ENCODE data around the gene CT45A6. TPM values are rescaled to one million over a fixed set of nuclear protein-coding genes. Genes with fewer than 3 reads are reported as not detected.
"Not testable (repeated sequence)": the region's sequence is repeated elsewhere in the genome, so short reads cannot be mapped to it uniquely, and the experiment has no call there.

The CT45A6 gene
- total and polyA plus RNA-seq, 2 donors (not counting 1 experiment from before 2014, with no cell fraction given), result not detected

DNA sequence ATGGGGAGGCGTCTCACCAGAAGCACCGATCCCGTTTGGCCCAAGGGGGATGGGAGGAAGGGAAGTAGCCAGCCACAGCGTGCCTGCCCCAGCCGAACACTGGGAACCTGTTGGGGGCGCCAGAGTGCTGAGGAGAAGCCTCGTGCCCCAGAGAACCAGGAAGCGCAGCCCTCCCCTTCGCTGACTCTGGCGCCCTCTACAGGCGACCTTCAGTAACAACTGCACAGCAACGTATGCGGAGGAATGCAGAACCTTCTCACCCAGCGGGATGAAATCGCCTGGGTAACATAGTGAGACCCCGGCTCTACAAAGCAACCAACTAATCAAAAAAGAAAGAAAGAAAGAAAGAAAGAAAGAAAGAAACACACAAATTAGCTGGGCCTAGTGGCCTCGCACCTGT is 34.5 kb downstream of the CT45A6 start, which contains the start of gene CT45A3:
TSS of gene CT45A3 (minus strand) at position 101 of the 400 bp plus-strand sequence. CDS start 3,747 bp downstream, outside the sequence.
- H3K9me3 ChIP-seq (ENCODE audit: control extremely low read depth in 1 of 3, control insufficient read depth in 2 of 3, insufficient read depth in 1 of 3, low read length in 2 of 3); H3K79me2 ChIP-seq (ENCODE audit: control insufficient read depth, insufficient read depth, low read length); intact Hi-C loops (cut with micrococcal nuclease); H3K27ac ChIP-seq (ENCODE audit: low read length in 2 of 2); H4K20me1 ChIP-seq (ENCODE audit: control insufficient read depth, insufficient read depth, low read length, poor library complexity, severe bottlenecking); H2AFZ ChIP-seq (ENCODE audit: insufficient read depth, low read depth, low read length, poor library complexity, severe bottlenecking); POLR2A ChIA-PET; H3K4me1 ChIP-seq (ENCODE audit: control insufficient read depth in 2 of 2, insufficient read depth in 2 of 2, low read length in 2 of 2); H3K27ac Mint-ChIP-seq; H3K9ac ChIP-seq (ENCODE audit: low read length); H3K4me3 ChIP-seq (ENCODE audit: control extremely low read depth in 1 of 5, extremely low read depth in 1 of 5, insufficient read depth in 1 of 5, low read depth in 2 of 5, low read length in 4 of 5); ATAC-seq (ENCODE audit: low read depth); DNase-seq; H3K4me2 ChIP-seq (replicated peaks; ENCODE audit: low read depth, low read length, poor library complexity, severe bottlenecking); CTCF ChIA-PET; H3K36me3 ChIP-seq (replicated peaks in 1 of 2; ENCODE audit: control extremely low read depth in 1 of 2, control insufficient read depth in 1 of 2, extremely low read depth in 1 of 2, insufficient read depth in 2 of 2, low read length in 1 of 2); H3K27me3 ChIP-seq (replicated peaks in 1 of 4; ENCODE audit: control extremely low read depth in 1 of 4, control insufficient read depth in 3 of 4, insufficient read depth in 4 of 4, low read length in 3 of 4); H3K4me3 Mint-ChIP-seq; H3K27me3 Mint-ChIP-seq; H3K9me3 Mint-ChIP-seq (ENCODE audit: insufficient read depth); H3K4me1 Mint-ChIP-seq: not testable (repeated sequence)
- no CpG with 5 or more reads among the region's 17 CpGs for WGBS (ENCODE audit: insufficient coverage)

- not testable (repeated sequence) for H2AFZ ChIP-seq (ENCODE audit: insufficient read depth, low read depth, low read length, poor library complexity, severe bottlenecking); H4K20me1 ChIP-seq (ENCODE audit: control insufficient read depth, insufficient read depth, low read length, poor library complexity, severe bottlenecking)
- WGBS (ENCODE audit: insufficient coverage), result no CpG with 5 or more reads among the region's 4 CpGs
Observed at GRCh38 chrX:135744739-135745138, 57.8 kb downstream of the CT45A6 start.

More at GRCh38 chrX:135744739-135745138, 57.8 kb downstream of the CT45A6 start:
- H3K79me2 ChIP-seq (ENCODE audit: control insufficient read depth, insufficient read depth, low read length); H3K9me3 ChIP-seq (ENCODE audit: control extremely low read depth in 1 of 3, control insufficient read depth in 2 of 3, insufficient read depth in 1 of 3, low read length in 2 of 3); POLR2A ChIA-PET; ATAC-seq (ENCODE audit: low read depth); CTCF ChIA-PET; H3K4me3 Mint-ChIP-seq; H3K9ac ChIP-seq (ENCODE audit: low read length); H3K36me3 ChIP-seq (replicated peaks in 1 of 2; ENCODE audit: control extremely low read depth in 1 of 2, control insufficient read depth in 1 of 2, extremely low read depth in 1 of 2, insufficient read depth in 2 of 2, low read length in 1 of 2); DNase-seq; H3K27ac Mint-ChIP-seq; H3K4me1 ChIP-seq (ENCODE audit: control insufficient read depth in 2 of 2, insufficient read depth in 2 of 2, low read length in 2 of 2); H3K4me2 ChIP-seq (replicated peaks; ENCODE audit: low read depth, low read length, poor library complexity, severe bottlenecking); intact Hi-C loops (cut with micrococcal nuclease); H3K9me3 Mint-ChIP-seq (ENCODE audit: insufficient read depth); H3K27me3 Mint-ChIP-seq; H3K4me1 Mint-ChIP-seq; H3K27me3 ChIP-seq (replicated peaks in 1 of 4; ENCODE audit: control extremely low read depth in 1 of 4, control insufficient read depth in 3 of 4, insufficient read depth in 4 of 4, low read length in 3 of 4); H3K4me3 ChIP-seq (ENCODE audit: control extremely low read depth in 1 of 5, extremely low read depth in 1 of 5, insufficient read depth in 1 of 5, low read depth in 2 of 5, low read length in 4 of 5); H3K27ac ChIP-seq (ENCODE audit: low read length in 2 of 2): not testable (repeated sequence)

Other genes with a start within 250 kb of the CT45A6 start
- gene CT45A1, start 89.1 kb downstream of the CT45A6 start, total RNA-seq, result not detected in 2 replicates
- not detected in 2 replicates for gene CT45A1, start 89.1 kb downstream of the CT45A6 start, polyA plus RNA-seq
- not detected in 2 replicates for gene CT45A3, start 34.6 kb downstream of the CT45A6 start, total RNA-seq
- not detected in 2 replicates for gene CT45A3, start 34.6 kb downstream of the CT45A6 start, polyA plus RNA-seq
- not detected in 2 replicates for gene CT45A5, start 17.3 kb downstream of the CT45A6 start, total RNA-seq
- not detected in 2 replicates for gene CT45A5, start 17.3 kb downstream of the CT45A6 start, polyA plus RNA-seq
- not detected in 2 replicates for gene CT45A2, start 17.2 kb upstream of the CT45A6 start, total RNA-seq
- not detected in 2 replicates for gene CT45A2, start 17.2 kb upstream of the CT45A6 start, polyA plus RNA-seq
- not detected in 2 replicates for gene CT45A7, start 34.5 kb upstream of the CT45A6 start, total RNA-seq
- not detected in 2 replicates for gene CT45A7, start 34.5 kb upstream of the CT45A6 start, polyA plus RNA-seq
- gene CT45A8, start 51.8 kb upstream of the CT45A6 start, total RNA-seq, result not detected in 2 replicates
- gene CT45A8, start 51.8 kb upstream of the CT45A6 start, polyA plus RNA-seq, result not detected in 2 replicates
- not detected in 2 replicates for gene CT45A9, start 69.0 kb upstream of the CT45A6 start, total RNA-seq
- not detected in 2 replicates for gene CT45A9, start 69.0 kb upstream of the CT45A6 start, polyA plus RNA-seq
- gene CT45A10, start 90.7 kb upstream of the CT45A6 start, total RNA-seq, result not detected in 2 replicates
- gene CT45A10, start 90.7 kb upstream of the CT45A6 start, polyA plus RNA-seq, result not detected in 2 replicates
- not detected in 2 replicates for gene SAGE1, start 90.9 kb upstream of the CT45A6 start, total RNA-seq
- 0.18 TPM in 1 of 2 replicates, not detected in the other for gene SAGE1, start 90.9 kb upstream of the CT45A6 start, polyA plus RNA-seq
- 24.4 and 25.1 TPM in 2 replicates for gene MMGT1, start 171.2 kb upstream of the CT45A6 start, total RNA-seq
- 7.9 and 18.5 TPM in 2 replicates for gene MMGT1, start 171.2 kb upstream of the CT45A6 start, polyA plus RNA-seq
- 14.5 and 15.2 TPM in 2 replicates for gene SLC9A6, start 182.6 kb upstream of the CT45A6 start, total RNA-seq
- 3.1 and 6.3 TPM in 2 replicates for gene SLC9A6, start 182.6 kb upstream of the CT45A6 start, polyA plus RNA-seq